HepG2 (cell line): Measurements from ENCODE around the gene UBQLN1. TPM values are rescaled to one million over a fixed set of nuclear protein-coding genes. Genes with fewer than 3 reads are reported as not detected.

Experiments
- ATAC-seq: fragments of 200-7000 bp; cut with Tn5 transposase; 3 replicates; pipeline ENCODE4 v1.9.1; 2020; ENCODE audit warnings: mild to moderate bottlenecking, moderate library complexity
- BruUV-seq: library from RNA; stranded (reverse); fragments of 400-500 nt; replicated peaks from 2 replicates; lab custom pipeline; 2021; lab: Mats Ljungman, UMichigan
- CTCF ChIA-PET: fragments of 300-600 bp; formaldehyde crosslinking; extraction: SDS; loops from one replicate; lab custom pipeline; 2021; ENCODE audit warnings: low total read pairs, inconsistent platforms, low intra/inter-chr PET ratio; lab: Yijun Ruan, JAX
- POLR2A ChIA-PET: fragments of 350-600 bp; sonication (Branson Sonifier 250); formaldehyde crosslinking; loops from one replicate; lab custom pipeline; 2020; ENCODE audit warnings: antibody characterized with exemption, inconsistent platforms; lab: Yijun Ruan, JAX
- DNase-seq: peaks from one replicate; pipeline ENCODE4 v3.0.0-alpha.2; 2015; ENCODE audit warnings: low spot score
- FAIRE-seq: peaks from 3 replicates; lab custom pipeline; 2011; peaks lifted over from hg19 to GRCh38; lab: Jason Lieb, UNC
- H2AFZ ChIP-seq: one replicate; pipeline ENCODE4 v1.6.1; 2011; ENCODE audit warnings: low read length, inconsistent platforms
- H3K27ac ChIP-seq: fragments of 300-600 bp; 3 replicates; pipeline ENCODE4 v1.8.0; 2011; ENCODE audit warnings: mixed run types, mild to moderate bottlenecking, mixed read lengths, low read length, inconsistent platforms; ENCODE audit not compliant: insufficient read depth; ENCODE audit errors: extremely low read length
- H3K27me3 ChIP-seq, 2 experiments: fragments of 200-600 bp in 1 of 2; 2 replicates in 1 of 2; 3 replicates in 1 of 2; pipeline versions ENCODE4 v1.6.0 to v1.8.0; 2011; ENCODE audit warnings: low read length in 2 of 2, mild to moderate bottlenecking in 2 of 2, moderate library complexity in 2 of 2, inconsistent platforms in 1 of 2; ENCODE audit not compliant: insufficient read depth in 2 of 2, control insufficient read depth in 1 of 2
- H3K36me3 ChIP-seq, 2 experiments: fragments of 200-600 bp in 1 of 2; replicated peaks in 1 of 2; 2 replicates in 1 of 2; 3 replicates in 1 of 2; pipeline versions ENCODE4 v1.5.1 to v1.8.0; 2011; ENCODE audit warnings: low read length in 2 of 2, inconsistent platforms in 1 of 2; ENCODE audit not compliant: insufficient read depth in 2 of 2, control insufficient read depth in 1 of 2
- H3K4me1 ChIP-seq: 2 replicates; pipeline ENCODE4 v1.5.1; 2012; ENCODE audit warnings: low read length, inconsistent platforms; ENCODE audit not compliant: insufficient read depth
- H3K4me2 ChIP-seq: 2 replicates; pipeline ENCODE4 v1.6.0; 2011; ENCODE audit warnings: low read depth, low read length, inconsistent platforms
- H3K4me3 ChIP-seq, 3 experiments: fragments of 200-600 bp in 1 of 3; sonication (generic), shearing (Covaris generic) in 1 of 3; replicated peaks in 1 of 3; 2 replicates each; pipeline ENCODE4 v1.5.1; 2011 to 2016; ENCODE audit warnings: low read length in 3 of 3, inconsistent platforms in 2 of 3, low read depth in 2 of 3, mild to moderate bottlenecking in 2 of 3, control low read depth in 1 of 3, mixed read lengths in 1 of 3; ENCODE audit not compliant: insufficient read depth in 1 of 3
- H3K79me2 ChIP-seq: one replicate; pipeline ENCODE4 v1.6.1; 2011; ENCODE audit warnings: low read length, inconsistent platforms; ENCODE audit not compliant: insufficient read depth
- H3K9ac ChIP-seq: 2 replicates; pipeline ENCODE4 v1.6.0; 2011; ENCODE audit warnings: mild to moderate bottlenecking, low read depth, low read length, inconsistent platforms; ENCODE audit not compliant: insufficient read depth
- H3K9me3 ChIP-seq: 2 replicates; pipeline ENCODE4 v1.5.1; 2012; ENCODE audit warnings: mild to moderate bottlenecking, low read length
- H4K20me1 ChIP-seq: 2 replicates; pipeline ENCODE4 v1.6.0; 2011; ENCODE audit warnings: inconsistent platforms, mild to moderate bottlenecking, low read length, moderate library complexity; ENCODE audit not compliant: insufficient read depth
- ASH2L ChIP-seq: fragments of 300-600, 200-600 bp; sonication (generic); IDR thresholded peaks from 2 replicates; pipeline ENCODE4 v1.7.0; 2017; ENCODE audit warnings: low read depth, mild to moderate bottlenecking, moderate library complexity, mixed read lengths, low read length; ENCODE audit not compliant: insufficient read length
- ATF7 ChIP-seq, 2 experiments: fragments of 450-650 bp in 1 of 2; sonication (generic) in 1 of 2; formaldehyde crosslinking in 1 of 2; IDR thresholded peaks; 2 replicates each; pipeline versions ENCODE4 v1.4.0 to v1.6.1; 2016 to 2020; ENCODE audit warnings: antibody characterized with exemption in 1 of 2, mild to moderate bottlenecking in 1 of 2, missing genetic modification reagents in 1 of 2
- BORCS8-MEF2B ChIP-seq: sonication (generic); formaldehyde crosslinking; IDR thresholded peaks from 2 replicates; pipeline ENCODE4 v1.8.0; 2022; ENCODE audit warnings: mild to moderate bottlenecking, missing genetic modification reagents
- CAMTA2 ChIP-seq: sonication (generic); formaldehyde crosslinking; IDR thresholded peaks from 2 replicates; pipeline ENCODE4 v1.4.0; 2020; ENCODE audit warnings: mild to moderate bottlenecking, missing genetic modification reagents, borderline replicate concordance
- HNRNPH1 ChIP-seq: fragments of 200-400 bp; formaldehyde crosslinking; optimal IDR thresholded peaks from 2 replicates; pipeline ENCODE3; 2017; ENCODE audit warnings: mild to moderate bottlenecking, low read depth, low read length
- JARID2 ChIP-seq: sonication (generic); formaldehyde crosslinking; IDR thresholded peaks from 2 replicates; pipeline ENCODE4 v1.8.1; 2023; ENCODE audit warnings: missing genetic modification reagents, inconsistent platforms; ENCODE audit not compliant: insufficient replicate concordance
- KDM2A ChIP-seq: sonication (generic); formaldehyde crosslinking; IDR thresholded peaks from 2 replicates; pipeline ENCODE4 v1.4.0; 2020; ENCODE audit warnings: low read depth, missing genetic modification reagents, borderline replicate concordance
- KLF6 ChIP-seq: IDR thresholded peaks from 2 replicates; pipeline ENCODE4 v1.8.0; 2016; ENCODE audit warnings: missing biosample characterization, missing genetic modification reagents
- NFE2L1 ChIP-seq: sonication (generic); formaldehyde crosslinking; IDR thresholded peaks from 2 replicates; pipeline ENCODE4 v1.4.0; 2020; ENCODE audit warnings: missing genetic modification reagents, mild to moderate bottlenecking, borderline replicate concordance
- NR2F1 ChIP-seq, 2 experiments: fragments of 450-650 bp in 1 of 2; formaldehyde crosslinking in 1 of 2; IDR thresholded peaks; 2 replicates each; pipeline versions ENCODE4 v1.5.0 to v1.6.1; 2016 to 2020; ENCODE audit warnings: mild to moderate bottlenecking in 1 of 2, missing compliant biosample characterization in 1 of 2, missing genetic modification reagents in 1 of 2, moderate library complexity in 1 of 2
- PRDM15 ChIP-seq: sonication (generic); formaldehyde crosslinking; IDR thresholded peaks from 2 replicates; pipeline ENCODE4 v1.4.0; 2020; ENCODE audit warnings: missing genetic modification reagents
- REXO4 ChIP-seq: sonication (generic); formaldehyde crosslinking; IDR thresholded peaks from 2 replicates; pipeline ENCODE4 v1.8.0; 2022; ENCODE audit warnings: missing genetic modification reagents, mild to moderate bottlenecking, borderline replicate concordance
- TOPORS ChIP-seq: sonication (generic); formaldehyde crosslinking; IDR thresholded peaks from 2 replicates; pipeline ENCODE4 v1.8.0; 2023; ENCODE audit warnings: mild to moderate bottlenecking, missing genetic modification reagents
- ZBTB25 ChIP-seq: IDR thresholded peaks from 2 replicates; pipeline ENCODE4 v1.6.1; 2018; ENCODE audit warnings: missing genetic modification reagents
- ZNF512B ChIP-seq: sonication (generic); formaldehyde crosslinking; IDR thresholded peaks from 2 replicates; pipeline ENCODE4 v1.5.1; 2020; ENCODE audit warnings: missing genetic modification reagents, mild to moderate bottlenecking, borderline replicate concordance
- WGBS: methylation state at CpG from one replicate; pipeline ENCODE4 v1.1.6; 2017; ENCODE audit warnings: low lambda C conversion rate; 5-methylcytosine and 5-hydroxymethylcytosine counted together
- in situ Hi-C: cut with HindIII; loops from 2 replicates; pipeline ENCODE4 v1.10.0; 2017; ENCODE audit warnings: low pct_unique_long_range_greater_than_20kb; ENCODE audit not compliant: extremely low pct_ligation_motif_present
- intact Hi-C: fragments of 100-400 bp; cut with micrococcal nuclease; formaldehyde crosslinking; loops from one replicate; pipeline ENCODE4 v1.10.0; 2022; ENCODE audit not compliant: unreplicated experiment
- polyA plus RNA-seq, 8 experiments: library from polyadenylated mRNA; depleted of rRNA in 3 of 8; stranded (reverse) in 7 of 8; unstranded in 1 of 8; fragments of >200 nt; fragmentation: Illumina TruSeq in 4 of 8; extraction: Trizol in 4 of 8; gene quantifications; 2 replicates each; pipeline versions ENCODE4 v1.2.1 to v1.2.3, GENCODE V29; 2011 to 2016; ENCODE audit warnings: low read depth in 4 of 8, missing spikeins in 1 of 8, mixed read lengths in 1 of 8; ENCODE audit not compliant: insufficient read depth in 1 of 8
- total RNA-seq, 5 experiments: library from RNA; depleted of rRNA; stranded (reverse); fragments of >200 nt; fragmentation: Illumina TruSeq; extraction: Trizol; gene quantifications; 2 replicates each; pipeline ENCODE4 v1.2.3, GENCODE V29; 2016; ENCODE audit warnings: low read depth in 1 of 5

UBQLN1 gene
- total and polyA plus RNA-seq, 2 of the 13 experiments (the other 11 are each of a cell fraction or from before 2014, with no cell fraction given) = 78.1 to 83.8 TPM

GRCh38 chr9:83628540-83628939, 79.2 kb downstream of the UBQLN1 start:
- H2AFZ ChIP-seq = no peak overlapping the region
- ChIA-PET POLR2A (interaction anchor here (1.2 to 2.9 kb wide), 3 partner anchors 8 to 13 kb away, joined by 4 to 17 read pairs (median 6); no protein-coding TSS in a partner anchor), CTCF (no interaction called here)
- peak overlapping the region; percentile 46; the same call in 1 of the 2 replicates for H3K9ac ChIP-seq
- BruUV-seq = no TSS peak
- H4K20me1 ChIP-seq = no peaks in the 10 kb centered on the region
- no peak for DNase-seq
- WGBS = 95% methylated on average over 5 of the region's 5 CpGs
- H3K79me2 ChIP-seq = peaks cover 8% of the 10 kb centered on the region
- intact Hi-C loops = no loop called here
- peaks cover 62% of the 10 kb centered on the region for H3K4me1 ChIP-seq
- in situ Hi-C loops = no loop called here
- ATAC-seq = no peak
- peak overlapping the region; percentile 68; the same call in 1 of the 2 replicates for H3K4me2 ChIP-seq
- peak overlapping the region; percentile 95 for H3K27ac ChIP-seq
- no peaks in the 10 kb centered on the region for H3K27me3 ChIP-seq
- H3K9me3 ChIP-seq = no peaks in the 10 kb centered on the region
- FAIRE-seq = no peak
- no peak overlapping the region for H3K4me3 ChIP-seq
- H3K36me3 ChIP-seq = peaks cover 2 to 4% of the 10 kb centered on the region in 2 experiments; a peak in 2 of 5 replicates
- TF ChIP-seq CAMTA2 (CRISPR knock-in tag) (no peak), KLF6 (CRISPR knock-in tag) (no peak), NFE2L1 (CRISPR knock-in tag) (no peak), NR2F1 (CRISPR knock-in tag; IDR thresholded peaks at IDR 0.05) (no peak), ZNF512B (CRISPR knock-in tag) (no peak), ASH2L (no peak), ATF7 (IDR thresholded peaks at IDR 0.05) (no peak), ATF7 (CRISPR knock-in tag; IDR thresholded peaks at IDR 0.05) (no peak), JARID2 (CRISPR knock-in tag) (no peak), ZBTB25 (no peak), TOPORS (CRISPR knock-in tag) (no peak), BORCS8-MEF2B (CRISPR knock-in tag) (no peak), REXO4 (CRISPR knock-in tag) (no peak), HNRNPH1 (no peak), PRDM15 (CRISPR knock-in tag) (no peak), KDM2A (CRISPR knock-in tag) (no peak)
